Measurements from ENCODE around the gene KCTD17. TPM values are rescaled to one million over a fixed set of nuclear protein-coding genes. Genes with fewer than 3 reads are reported as not detected.
A peak's percentile ranks its signal among the peaks of the same experiment; 100 is the strongest.

The KCTD17 gene
- total and polyA plus RNA-seq, 2 of the 13 experiments (the other 11 are each of a cell fraction or from before 2014, with no cell fraction given) = 5.3 to 11.7 TPM

- TF ChIP-seq ZNF414 (CRISPR knock-in tag; IDR thresholded peaks at IDR 0.05) (peak; percentile 67; the same call in 1 of the 2 replicates), ESRRA (CRISPR knock-in tag; IDR thresholded peaks at IDR 0.05; ENCODE audit: low read depth) (no peak; the same call in 1 of the 2 replicates), ZNF460 (CRISPR knock-in tag; IDR thresholded peaks at IDR 0.05; ENCODE audit: borderline replicate concordance) (peak; percentile 71; the same call in 1 of the 2 replicates), FOXA3 (CRISPR knock-in tag; IDR thresholded peaks at IDR 0.05) (peak; percentile 99), FOXP1 (IDR thresholded peaks at IDR 0.05) (peak; percentile 81), FOXP1 (CRISPR knock-in tag; IDR thresholded peaks at IDR 0.05) (peak; percentile 95), BRD4 (CRISPR knock-in tag; IDR thresholded peaks at IDR 0.05) (peak; percentile 91), LRRFIP1 (CRISPR knock-in tag; conservative IDR thresholded peaks at IDR 0.05) (no peak), ZNF431 (CRISPR knock-in tag; IDR thresholded peaks at IDR 0.05; ENCODE audit: borderline replicate concordance, low read depth) (peak; percentile 81), SRY (CRISPR knock-in tag; IDR thresholded peaks at IDR 0.05) (peak; percentile 87; the same call in 1 of the 2 replicates), ARID2 (CRISPR knock-in tag; IDR thresholded peaks at IDR 0.05; ENCODE audit: borderline replicate concordance) (peak; percentile 65), HMGA1 (CRISPR knock-in tag; conservative IDR thresholded peaks at IDR 0.05) (no peak), ZNF263 (CRISPR knock-in tag; IDR thresholded peaks at IDR 0.05) (no peak; the same call in 1 of the 2 replicates), DNMT1 (CRISPR knock-in tag; IDR thresholded peaks at IDR 0.05) (no peak), MYPOP (CRISPR knock-in tag; IDR thresholded peaks at IDR 0.05) (peak; percentile 90), NFYB (CRISPR knock-in tag; IDR thresholded peaks at IDR 0.05) (peak; percentile 38; the same call in 1 of the 2 replicates), ZNF124 (CRISPR knock-in tag; IDR thresholded peaks at IDR 0.05) (no peak; the same call in none of the 2 replicates), DNMT3B (CRISPR knock-in tag; conservative IDR thresholded peaks at IDR 0.05) (peak; percentile 94; the same call in 1 of the 2 replicates), ZNF264 (CRISPR knock-in tag; IDR thresholded peaks at IDR 0.05) (peak; percentile 90), MED8 (CRISPR knock-in tag; IDR thresholded peaks at IDR 0.05; ENCODE audit: insufficient replicate concordance) (peak; percentile 100), ZNF260 (CRISPR knock-in tag; IDR thresholded peaks at IDR 0.05; ENCODE audit: borderline replicate concordance, low read depth) (no peak), THAP9 (CRISPR knock-in tag; IDR thresholded peaks at IDR 0.05; ENCODE audit: borderline replicate concordance) (peak; percentile 48; the same call in 1 of the 2 replicates), ZNF354B (CRISPR knock-in tag; IDR thresholded peaks at IDR 0.05) (0 out of 2 replicates have a peak, but pooled peaks have one; percentile 62)
Observed at GRCh38 chr22:37032535-37033460, 18.7 kb upstream of the KCTD17 start (continued).
